Muscle of leg (tissue), 11 donors: ENCODE data around the gene GHR. TPM values are rescaled to one million over a fixed set of nuclear protein-coding genes. Genes with fewer than 3 reads are reported as not detected.

Experiments
- DNase-seq: peaks from one replicate; pipeline ENCODE4 v3.0.0; 2013
- H3K27ac ChIP-seq: one replicate; pipeline ENCODE4 v1.5.1; 2013; ENCODE audit warnings: mild to moderate bottlenecking, low read length, control low read depth
- H3K27me3 ChIP-seq: one replicate; pipeline ENCODE4 v1.6.1; 2013; ENCODE audit warnings: low read length; ENCODE audit not compliant: control insufficient read depth, insufficient read depth
- H3K36me3 ChIP-seq: one replicate; pipeline ENCODE4 v1.6.1; 2013; ENCODE audit warnings: low read length; ENCODE audit not compliant: control insufficient read depth, insufficient read depth
- H3K4me1 ChIP-seq: one replicate; pipeline ENCODE4 v1.6.1; 2013; ENCODE audit warnings: low read length; ENCODE audit not compliant: control insufficient read depth, insufficient read depth
- H3K4me3 ChIP-seq: one replicate; pipeline ENCODE4 v1.5.1; 2013; ENCODE audit warnings: low read length, control low read depth
- H3K9me3 ChIP-seq: replicated peaks from 2 replicates; pipeline ENCODE4 v1.6.1; 2013; ENCODE audit warnings: low read depth, low read length; ENCODE audit not compliant: control insufficient read depth
- WGBS: methylation state at CpG from one replicate; pipeline ENCODE4 v1.1.5; 2013; ENCODE audit warnings: missing lambda C conversion rate; ENCODE audit not compliant: insufficient coverage; 5-methylcytosine and 5-hydroxymethylcytosine counted together
- polyA plus RNA-seq, 8 donors: library from polyadenylated mRNA; unstranded; fragments of 120-200 nt; gene quantifications; one replicate each; pipeline versions ENCODE4 v1.2.1 to v1.2.3, GENCODE V29; 2013; ENCODE audit warnings: inconsistent platforms in 1 of 8, low replicate concordance in 1 of 8; ENCODE audit not compliant: insufficient read length in 8 of 8, insufficient read depth in 1 of 8
- total RNA-seq: library from RNA; stranded (reverse); fragments of 120-200 nt; gene quantifications from one replicate; pipeline ENCODE4 v1.2.4, GENCODE V29; 2013

GHR gene
- total and polyA plus RNA-seq, 9 donors: 13.0 to 20.0 (median 17.3) TPM

GRCh38 chr5:42399702-42400101 is 23.5 kb upstream of the GHR start:
- Histone ChIP-seq H3K9me3 (no peaks in the 10 kb centered on the region), H3K4me3 (no peak overlapping the region), H3K4me1 (no peaks in the 10 kb centered on the region), H3K27me3 (no peaks in the 10 kb centered on the region), H3K27ac (no peak overlapping the region), H3K36me3 (no peaks in the 10 kb centered on the region)
- no peak for DNase-seq
- no CpG with 5 or more reads among the region's 2 CpGs for WGBS

GRCh38 chr5:42400474-42400873 is 22.8 kb upstream of the GHR start:
- DNase-seq: no peak
- H3K4me3 ChIP-seq: no peak overlapping the region
- no peaks in the 10 kb centered on the region for H3K9me3 ChIP-seq
- H3K36me3 ChIP-seq: no peaks in the 10 kb centered on the region
- H3K4me1 ChIP-seq: no peaks in the 10 kb centered on the region
- H3K27me3 ChIP-seq: no peaks in the 10 kb centered on the region
- WGBS: 50% methylated on average over 2 of the region's 3 CpGs
- H3K27ac ChIP-seq: no peak overlapping the region

GRCh38 chr5:42403236-42403635 is 20.0 kb upstream of the GHR start:
- no peaks in the 10 kb centered on the region for H3K4me1 ChIP-seq
- WGBS: 75% methylated on average over 2 of the region's 2 CpGs
- H3K4me3 ChIP-seq: no peak overlapping the region
- no peak overlapping the region for H3K27ac ChIP-seq
- H3K27me3 ChIP-seq: no peaks in the 10 kb centered on the region
- no peaks in the 10 kb centered on the region for H3K36me3 ChIP-seq
- H3K9me3 ChIP-seq: no peaks in the 10 kb centered on the region
- no peak for DNase-seq

- Histone ChIP-seq H3K27ac (no peak overlapping the region), H3K9me3 (no peaks in the 10 kb centered on the region), H3K4me1 (no peaks in the 10 kb centered on the region), H3K27me3 (no peaks in the 10 kb centered on the region), H3K36me3 (no peaks in the 10 kb centered on the region), H3K4me3 (no peak overlapping the region)
- no CpG with 5 or more reads among the region's 2 CpGs for WGBS
- no peak for DNase-seq
Observed at GRCh38 chr5:42404366-42404765, 18.9 kb upstream of the GHR start.

GRCh38 chr5:42419294-42419693 is 3.9 kb upstream of the GHR start:
- WGBS: no CpG with 5 or more reads among the region's 1 CpG
- H3K9me3 ChIP-seq: no peaks in the 10 kb centered on the region
- H3K27me3 ChIP-seq: no peaks in the 10 kb centered on the region
- no peaks in the 10 kb centered on the region for H3K36me3 ChIP-seq
- H3K4me3 ChIP-seq: no peak overlapping the region
- H3K27ac ChIP-seq: no peak overlapping the region
- H3K4me1 ChIP-seq: peaks cover 2% of the 10 kb centered on the region
- no peak for DNase-seq

DNA sequence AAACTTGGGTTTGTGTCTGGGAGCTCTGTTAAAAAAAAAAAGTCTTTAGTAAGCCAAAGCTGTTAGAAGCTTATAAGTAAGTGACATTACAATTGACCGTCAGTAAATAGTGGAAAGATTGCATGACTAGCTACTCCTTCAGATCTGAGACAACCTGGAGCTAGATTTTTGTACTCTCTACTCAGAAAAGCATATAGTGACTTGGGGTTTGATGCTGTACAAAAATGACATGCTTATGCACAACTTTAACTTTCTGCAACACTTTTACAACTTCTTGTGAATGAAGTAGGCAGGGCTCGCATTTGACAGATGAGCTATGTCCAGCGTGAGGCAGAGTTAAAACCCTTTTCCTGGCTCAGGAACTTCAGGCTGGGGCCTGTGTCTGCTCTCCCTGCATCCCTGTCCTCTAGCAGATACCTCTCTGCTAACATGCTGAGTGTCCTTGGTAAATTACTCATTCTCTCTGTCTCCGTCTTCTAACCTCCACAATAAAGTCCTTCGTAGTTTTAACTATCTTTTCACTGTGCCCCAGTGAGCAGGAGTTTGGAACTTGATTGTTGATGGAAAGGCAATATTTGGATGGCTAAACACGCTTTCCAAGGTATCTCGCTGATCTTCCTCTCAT is 471 bp upstream of the GHR start:
- Histone ChIP-seq H3K36me3 (no peaks in the 10 kb centered on the region), H3K4me3 (peak overlapping the region; percentile 72), H3K9me3 (no peaks in the 10 kb centered on the region), H3K27me3 (peaks cover 2% of the 10 kb centered on the region), H3K27ac (peak overlapping the region; percentile 92), H3K4me1 (peaks cover 12% of the 10 kb centered on the region)
- no peak for DNase-seq
- 17% methylated on average over 2 of the region's 7 CpGs for WGBS

- peaks cover 2% of the 10 kb centered on the region for H3K27me3 ChIP-seq
- H3K4me3 ChIP-seq: no peak overlapping the region
- no peaks in the 10 kb centered on the region for H3K36me3 ChIP-seq
- H3K9me3 ChIP-seq: no peaks in the 10 kb centered on the region
- peak; percentile 72 for DNase-seq
- H3K27ac ChIP-seq: no peak overlapping the region
- WGBS: no CpG with 5 or more reads among the region's 3 CpGs
- peaks cover 12% of the 10 kb centered on the region for H3K4me1 ChIP-seq
Observed at GRCh38 chr5:42426016-42426415, 2.8 kb downstream of the GHR start.

DNA sequence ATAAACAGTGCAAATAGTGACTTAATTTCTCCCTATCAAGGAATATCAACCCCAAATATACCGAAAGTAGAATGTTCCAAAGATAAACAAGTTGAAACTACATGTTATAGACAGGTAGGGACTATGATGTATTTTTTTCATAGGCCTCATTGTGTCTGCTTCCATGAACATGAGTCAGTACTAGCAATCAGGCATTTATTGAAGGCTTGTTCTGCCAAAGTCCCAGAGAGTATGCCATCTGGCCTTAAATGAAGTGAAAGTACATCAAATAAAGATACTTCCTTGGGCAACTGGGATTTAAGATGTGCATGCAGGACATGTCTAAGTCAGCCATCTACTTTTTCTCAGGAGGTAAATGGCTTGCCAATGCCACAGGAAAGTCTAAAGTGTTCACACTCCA is 6.5 kb downstream of the GHR start:
- H3K27ac ChIP-seq: no peak overlapping the region

DNA sequence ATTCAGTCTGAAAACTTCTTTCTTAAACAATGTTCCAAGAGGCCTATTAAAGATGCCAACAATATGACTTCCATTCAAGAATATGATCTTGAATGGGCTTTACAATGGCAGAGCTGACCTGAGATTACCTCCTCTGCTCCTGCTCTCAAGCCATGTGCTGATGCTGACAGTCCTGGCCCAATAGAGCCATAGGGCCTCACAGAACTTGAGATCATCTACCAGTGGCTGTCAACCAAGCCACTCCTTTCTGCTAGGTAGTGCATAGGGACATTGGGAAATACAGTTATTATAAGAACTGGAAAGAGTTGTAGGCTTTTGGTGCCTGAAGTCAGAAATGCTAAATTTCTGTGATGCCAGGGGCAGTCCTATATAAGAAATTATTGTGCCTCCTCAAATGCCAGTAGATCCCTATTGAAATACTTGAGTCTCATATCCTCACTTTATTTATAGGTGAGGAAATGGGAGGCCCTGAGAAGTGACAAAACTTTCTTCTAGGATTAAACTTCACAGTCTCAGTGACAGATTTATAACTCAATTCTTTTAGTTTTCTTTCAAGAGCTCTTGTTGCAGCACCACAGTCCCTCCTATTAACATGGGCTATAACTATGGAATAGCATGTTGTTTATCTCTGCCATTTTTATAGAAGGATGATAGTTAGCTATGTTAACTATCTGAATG is 10.9 kb downstream of the GHR start:
- Histone ChIP-seq H3K36me3 (no peaks in the 10 kb centered on the region), H3K4me1 (no peaks in the 10 kb centered on the region), H3K4me3 (no peak overlapping the region), H3K27me3 (no peaks in the 10 kb centered on the region), H3K27ac (no peak overlapping the region), H3K9me3 (no peaks in the 10 kb centered on the region)
- no peak for DNase-seq

More for the DNA sequence above, 6.5 kb downstream of the GHR start:
- WGBS: no CpG with 5 or more reads among the region's 1 CpG
- Histone ChIP-seq H3K9me3 (no peaks in the 10 kb centered on the region), H3K4me3 (no peak overlapping the region), H3K36me3 (no peaks in the 10 kb centered on the region), H3K27me3 (no peaks in the 10 kb centered on the region), H3K4me1 (peaks cover 10% of the 10 kb centered on the region)
- DNase-seq: no peak

- H3K27me3 ChIP-seq: no peaks in the 10 kb centered on the region
- no peak overlapping the region for H3K4me3 ChIP-seq
- no peak overlapping the region for H3K27ac ChIP-seq
- peak; percentile 65 for DNase-seq
- H3K9me3 ChIP-seq: no peaks in the 10 kb centered on the region
- H3K4me1 ChIP-seq: no peaks in the 10 kb centered on the region
- H3K36me3 ChIP-seq: no peaks in the 10 kb centered on the region
Observed at GRCh38 chr5:42436051-42436450, 12.8 kb downstream of the GHR start.
